Heart left ventricle (tissue), 16 donors: ENCODE results near the gene MYLK4. TPM values are rescaled to one million over a fixed set of nuclear protein-coding genes. Genes with fewer than 3 reads are reported as not detected.
A peak's percentile ranks its signal among the peaks of the same experiment; 100 is the strongest.
"Not testable (repeated sequence)": the region's sequence is repeated elsewhere in the genome, so short reads cannot be mapped to it uniquely, and the experiment has no call there.

Source experiments
- ATAC-seq, 4 donors: fragments of 200-7000 bp; cut with Tn5 transposase; one replicate each; pipeline ENCODE4 v1.9.1; 2020 to 2022; ENCODE audit warnings: moderate library complexity in 4 of 4, mild to moderate bottlenecking in 3 of 4, moderate number of reproducible peaks in 1 of 4
- DNase-seq, 5 donors: peaks; one replicate each; pipeline ENCODE4 v3.0.0-alpha.2; 2020
- H3K27ac ChIP-seq, 12 donors: fragments of 200-600 bp; sonication (generic) in 4 of 12; one replicate each; pipeline versions ENCODE4 v1.5.0 to v1.8.0; 2016 to 2022; ENCODE audit warnings: mild to moderate bottlenecking in 2 of 12
- H3K27me3 ChIP-seq, 9 donors: fragments of 200-600 bp; sonication (generic) in 2 of 9; one replicate each; pipeline versions ENCODE4 v1.5.1 to v1.8.0; 2016 to 2022; ENCODE audit warnings: mild to moderate bottlenecking in 3 of 9
- H3K36me3 ChIP-seq, 9 donors: fragments of 200-600 bp; sonication (generic) in 2 of 9; one replicate each; pipeline versions ENCODE4 v1.5.0 to v1.8.0; 2018 to 2022; ENCODE audit warnings: mild to moderate bottlenecking in 2 of 9
- H3K4me1 ChIP-seq, 12 donors: fragments of 200-600 bp; sonication (generic) in 4 of 12; one replicate each; pipeline versions ENCODE4 v1.5.0 to v1.8.0; 2016 to 2022; ENCODE audit warnings: mild to moderate bottlenecking in 3 of 12
- H3K4me3 ChIP-seq, 12 donors: fragments of 200-600 bp; sonication (generic) in 4 of 12; one replicate each; pipeline versions ENCODE4 v1.5.0 to v1.8.0; 2017 to 2022; ENCODE audit warnings: mild to moderate bottlenecking in 9 of 12, moderate library complexity in 4 of 12
- H3K9me3 ChIP-seq, 12 donors: fragments of 200-600 bp; sonication (generic) in 4 of 12; one replicate each; pipeline versions ENCODE4 v1.5.0 to v1.8.0; 2016 to 2022; ENCODE audit warnings: mild to moderate bottlenecking in 1 of 12
- CTCF ChIP-seq, 12 donors: fragments of 200-600 bp; sonication (generic) in 4 of 12; IDR thresholded peaks; one replicate each; pipeline versions ENCODE4 v1.5.0 to v1.8.0; 2018 to 2022; ENCODE audit warnings: antibody characterized with exemption in 12 of 12, mild to moderate bottlenecking in 5 of 12
- POLR2A ChIP-seq, 2 donors: fragments of 450-650 bp; IDR thresholded peaks; one replicate each; pipeline ENCODE4 v1.6.1; 2017; ENCODE audit warnings: antibody characterized with exemption in 2 of 2, mild to moderate bottlenecking in 2 of 2, moderate library complexity in 2 of 2
- whole genome bisulfite sequencing, 4 donors: extraction: QIAGEN DNeasy Blood & Tissue Kit in 2 of 4; methylation state at CpG; one replicate each; pipeline versions ENCODE4 v1.1.5 to v1.1.7; 2013 to 2018; 5-methylcytosine and 5-hydroxymethylcytosine counted together
- intact Hi-C, 10 donors: fragments of 100-400 bp; cut with DNase I; formaldehyde crosslinking; loops; one replicate each; pipeline versions ENCODE4 v1.11.1 to v1.14.2; 2022
- polyA plus RNA-seq, 2 donors: library from polyadenylated mRNA; stranded (reverse); fragments of 200-250 nt; gene quantifications; one replicate each; pipeline ENCODE4 v1.2.3, GENCODE V29; 2013
- total RNA-seq, 9 donors: library from RNA; depleted of rRNA in 2 of 9; stranded (reverse); fragments of >200 nt in 2 of 9; fragmentation: NEBNext Ultra II Directional in 3 of 9; extraction: Animal tissue kit (Norgen Biotek cat#: 25700) in 3 of 9; gene quantifications; one replicate each; pipeline versions ENCODE4 v1.1.0 to v1.2.4, GENCODE V29; 2016 to 2023
- donor health status: ischemic (EF 13 %, LVEDD 7.1; RV severe dilation, severe dysfunction).
- donor health status: healthy with polysubstance abuse.
- donor health status: DM: no; HTN: yes; CAD: no.
- donor health status: DM: no; HTN: no; CAD: no.
- donor health status: ischemic (EF 25% LVEDD 6.9; RV normal size, moderate dysfunction).
- donor health status: ischemic (EF 25% LVEDD 5.7; RV mildly dilated, moderate dysfunction).
- donor health status: healthy.
- donor health status: DM: yes; HTN: yes; CAD: no.
- donor health status: ischemic (EF 35%, LVEDD 5.7; RV mildly dilated, moderate dysfunction).
- donor health status: nonischemic (EF 11% LVEDD 7.7; RV severe dilation, severe dysfunction).
- donor health status: DM: yes; HTN: yes; CAD: no.
- donor health status: PGD.
- donor health status: ischemic (EF 29% LVEDD 5.4; RV normal size, mild dysfunction).
- donor health status: nonischemic (EF 23%, LVEDD 6.1; RV moderate dilation, normal function).

Gene MYLK4
- total and polyA plus RNA-seq, 11 donors: 0.14 to 1.6 (median 0.52) TPM

DNA sequence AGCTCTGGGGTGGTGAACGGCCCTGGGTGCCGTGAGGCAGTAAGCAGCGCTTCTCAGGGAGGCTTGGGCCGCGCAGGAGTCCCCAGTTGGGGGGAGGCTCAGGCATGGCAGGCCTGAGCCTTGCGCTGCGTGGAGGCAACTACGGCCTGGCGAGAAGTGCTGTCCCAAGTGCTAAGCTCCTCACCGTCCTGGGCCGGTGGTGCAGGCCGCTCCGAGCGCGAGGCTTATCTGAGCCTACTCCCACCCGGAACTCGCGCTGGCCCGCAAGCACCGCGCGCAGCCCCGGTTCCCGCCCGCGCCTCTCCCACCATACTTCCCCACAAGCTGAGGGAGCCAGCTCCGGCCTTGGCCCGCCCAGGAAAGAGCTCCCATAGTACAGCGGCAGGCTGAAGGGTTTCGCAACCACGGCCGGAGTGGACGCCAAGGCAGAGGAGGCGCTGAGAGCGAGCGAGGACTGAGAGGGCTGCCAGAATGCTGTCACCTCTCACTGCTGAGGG is 12.7 kb upstream of the MYLK4 start:
- WGBS, 4 donors: 94 to 99% (median 97%) methylated on average over 15 to 36 of the region's 36 CpGs
- DNase-seq: peak in 4 of 5 donors; percentile 43 to 80 (median 49)
- intact Hi-C loops: loop anchor here in 1 of 10 donors (10.0 kb wide), 1 partner anchor 301 kb away; the partner anchor contains the start of gene RIPK1
- TF ChIP-seq POLR2A (IDR thresholded peaks at IDR 0.05): no peak
- TF ChIP-seq CTCF (IDR thresholded peaks at IDR 0.05): no peak
- no peak for ATAC-seq
- Histone ChIP-seq H3K27ac (peak overlapping the region in 1 of 12 donors; percentile 94), H3K27me3 (no peaks in the 10 kb centered on the region), H3K4me1 (peaks cover 0 to 26% (median 16%) of the 10 kb centered on the region in 12 donors), H3K4me3 (peak overlapping the region in 3 of 12 donors; percentile 63 to 68 (median 66)), H3K36me3 (no peaks in the 10 kb centered on the region), H3K9me3 (no peaks in the 10 kb centered on the region)

- intact Hi-C loops: loop anchor here in 1 of 10 donors (10.0 kb wide), 1 partner anchor 302 kb away; the partner anchor contains the start of gene RIPK1
- H3K36me3 ChIP-seq, H3K27me3 ChIP-seq, ATAC-seq, H3K9me3 ChIP-seq, DNase-seq, H3K4me3 ChIP-seq: not testable (repeated sequence)
- Histone ChIP-seq H3K4me1 (peaks cover 0 to 21% (median 12%) of the 10 kb centered on the region in 12 donors), H3K27ac (peak overlapping the region in 1 of 12 donors; percentile 94)
- WGBS, 4 donors: 91 to 99% (median 97%) methylated on average over 4 of the region's 4 CpGs
Observed at GRCh38 chr6:2762868-2763267, 12.1 kb upstream of the MYLK4 start.

DNA sequence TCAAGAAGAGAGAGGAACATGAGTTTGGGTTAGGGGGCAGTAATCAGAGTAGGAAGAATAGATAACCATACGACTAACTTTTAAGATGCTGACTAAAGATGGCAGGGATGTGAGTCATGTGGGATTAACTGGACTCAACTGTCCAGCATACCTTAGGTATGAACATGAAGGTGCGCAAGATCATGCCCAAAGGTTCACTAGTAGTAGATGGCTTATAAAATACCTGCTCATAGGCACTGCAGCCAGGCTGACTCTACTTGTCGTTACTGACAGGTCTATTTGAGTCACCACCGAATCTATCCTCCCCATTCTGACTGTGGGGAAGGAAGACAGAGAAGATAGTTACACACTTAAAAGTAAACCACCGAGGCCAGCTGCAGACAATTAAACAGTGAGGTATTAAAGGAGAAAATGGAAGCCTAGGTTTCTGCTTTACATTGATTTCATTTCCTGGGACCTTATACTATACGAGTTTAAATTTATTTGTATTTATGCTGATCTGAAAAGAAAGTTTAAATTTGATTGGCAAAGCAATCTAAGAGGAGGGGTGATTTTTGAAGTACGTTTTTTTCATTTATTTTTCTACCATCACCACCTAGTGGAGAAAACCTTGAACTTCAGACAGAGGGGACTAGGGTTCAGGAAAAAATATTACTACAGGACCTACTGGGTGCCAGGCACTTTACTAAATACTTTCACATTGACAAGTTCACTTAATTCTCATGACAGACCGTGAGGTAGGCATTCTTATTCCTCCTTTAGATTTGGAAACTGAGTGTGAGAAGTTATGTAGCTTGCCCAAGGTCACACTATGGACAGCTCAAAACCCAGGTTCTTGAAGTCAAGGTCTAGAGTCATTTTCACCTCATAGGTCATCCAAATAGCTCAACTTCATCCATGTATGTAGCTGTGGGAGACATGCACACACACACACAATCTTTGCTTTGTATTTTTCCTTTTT is 10.4 kb upstream of the MYLK4 start:
- Histone ChIP-seq H3K27me3 (no peaks in the 10 kb centered on the region), H3K4me3 (no peak overlapping the region), H3K4me1 (peaks cover 0 to 11% (median 4%) of the 10 kb centered on the region in 12 donors), H3K9me3 (no peaks in the 10 kb centered on the region), H3K27ac (no peak overlapping the region), H3K36me3 (no peaks in the 10 kb centered on the region)
- WGBS, 4 donors: 69 to 81% (median 78%) methylated on average over 8 of the region's 8 CpGs
- TF ChIP-seq CTCF (IDR thresholded peaks at IDR 0.05): peak; percentile 22 to 60 (median 37)
- TF ChIP-seq POLR2A (IDR thresholded peaks at IDR 0.05): no peak
- ATAC-seq: no peak
- intact Hi-C loops: loop anchor here in 1 of 10 donors (10.0 kb wide), 1 partner anchor 304 kb away; the partner anchor contains the start of gene RIPK1
- DNase-seq: no peak

DNA sequence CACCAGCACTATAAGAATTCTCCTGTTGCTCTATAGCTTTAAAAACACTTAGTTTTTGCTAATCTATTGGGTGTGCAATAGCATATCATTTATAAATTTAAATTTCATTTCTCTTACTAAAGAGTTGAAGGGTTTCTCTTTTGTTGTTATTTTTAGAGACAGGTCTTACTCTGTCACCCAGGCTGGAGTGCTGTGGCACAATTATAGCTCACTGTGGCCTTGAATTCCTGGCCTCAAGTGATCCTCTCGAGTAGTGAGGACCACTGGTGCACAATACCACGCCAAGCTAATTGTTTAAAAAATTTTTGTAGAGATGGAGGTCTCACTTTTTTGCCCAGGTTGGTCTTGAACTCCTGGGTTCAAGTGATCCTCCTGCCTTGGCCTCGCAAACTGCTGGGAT is 8.3 kb upstream of the MYLK4 start:
- H3K27me3 ChIP-seq: no peaks in the 10 kb centered on the region
- WGBS, 4 donors: 60 to 77% (median 66%) methylated on average over 3 of the region's 3 CpGs
- no peaks in the 10 kb centered on the region for H3K36me3 ChIP-seq
- intact Hi-C loops: loop anchor here in 1 of 10 donors (10.0 kb wide), 1 partner anchor 1164 kb away; no protein-coding TSS in a partner anchor
- H3K4me1 ChIP-seq: peaks cover 0 to 10% (median 0%) of the 10 kb centered on the region in 12 donors
- no peak for TF ChIP-seq POLR2A (IDR thresholded peaks at IDR 0.05)
- no peak for TF ChIP-seq CTCF (IDR thresholded peaks at IDR 0.05)
- H3K27ac ChIP-seq: peak overlapping the region in 5 of 12 donors; percentile 12 to 55 (median 42)
- no peak for DNase-seq
- H3K9me3 ChIP-seq: no peaks in the 10 kb centered on the region
- ATAC-seq: peak in 3 of 4 donors; percentile 36 to 54 (median 46)
- H3K4me3 ChIP-seq: no peak overlapping the region
